GM19452 (cell line): ENCODE data around the gene ZFP14.

Source experiments
- ATAC-seq: cut with Tn5 transposase; IDR thresholded peaks from one replicate; pipeline ENCODE4 v1.9.1; 2021; ENCODE audit not compliant: unreplicated experiment

The ZFP14 gene

GRCh38 chr19:36378625-36379509, at the start of gene ZFP14:
ZFP14 (minus strand) TSS chr19:36379201; CDS start chr19:36367892, 11,309 bp downstream.
- peak; percentile 95 for ATAC-seq

GRCh38 chr19:36423925-36424324, 44.9 kb upstream of the ZFP14 start:
- no peak for ATAC-seq

GRCh38 chr19:36421749-36422481, 42.9 kb upstream of the ZFP14 start:
- ATAC-seq = no peak

- ATAC-seq = no peak
Observed at GRCh38 chr19:36420961-36421748, 42.2 kb upstream of the ZFP14 start.

GRCh38 chr19:36418287-36419001, 39.4 kb upstream of the ZFP14 start, which contains the start of gene ZFP82:
ZFP82 (minus strand) TSS chr19:36418644; CDS start chr19:36409789, 8,855 bp downstream.
- peak; percentile 79 for ATAC-seq

- ATAC-seq = no peak
Observed at GRCh38 chr19:36417752-36418286, 38.8 kb upstream of the ZFP14 start.

- no peak for ATAC-seq
Observed at GRCh38 chr19:36409841-36410240, 30.8 kb upstream of the ZFP14 start.

GRCh38 chr19:36408101-36408500, 29.1 kb upstream of the ZFP14 start:
- ATAC-seq = no peak

GRCh38 chr19:36404498-36404897, 25.5 kb upstream of the ZFP14 start:
- no peak for ATAC-seq

- ATAC-seq = no peak
Observed at GRCh38 chr19:36401475-36401874, 22.5 kb upstream of the ZFP14 start.

- no peak for ATAC-seq
Observed at GRCh38 chr19:36398571-36398970, 19.6 kb upstream of the ZFP14 start.

- no peak for ATAC-seq
Observed at GRCh38 chr19:36392916-36393673, 14.1 kb upstream of the ZFP14 start.

- no peak for ATAC-seq
Observed at GRCh38 chr19:36379510-36379819, 464 bp upstream of the ZFP14 start.

GRCh38 chr19:36377541-36378178, 1.3 kb downstream of the ZFP14 start:
- no peak for ATAC-seq

GRCh38 chr19:36373638-36374156, 5.3 kb downstream of the ZFP14 start:
- ATAC-seq = no peak

- no peak for ATAC-seq
Observed at GRCh38 chr19:36371886-36372285, 7.1 kb downstream of the ZFP14 start.

- ATAC-seq = no peak
Observed at GRCh38 chr19:36363845-36364244, 15.2 kb downstream of the ZFP14 start.

GRCh38 chr19:36340786-36341372, 38.1 kb downstream of the ZFP14 start:
- no peak for ATAC-seq
